ENCODE results near the gene ONECUT3. TPM values are rescaled to one million over a fixed set of nuclear protein-coding genes. Genes with fewer than 3 reads are reported as not detected.

ONECUT3 gene
- total RNA-seq, 1 donor from 2014 or later: 41.9 TPM

DNA sequence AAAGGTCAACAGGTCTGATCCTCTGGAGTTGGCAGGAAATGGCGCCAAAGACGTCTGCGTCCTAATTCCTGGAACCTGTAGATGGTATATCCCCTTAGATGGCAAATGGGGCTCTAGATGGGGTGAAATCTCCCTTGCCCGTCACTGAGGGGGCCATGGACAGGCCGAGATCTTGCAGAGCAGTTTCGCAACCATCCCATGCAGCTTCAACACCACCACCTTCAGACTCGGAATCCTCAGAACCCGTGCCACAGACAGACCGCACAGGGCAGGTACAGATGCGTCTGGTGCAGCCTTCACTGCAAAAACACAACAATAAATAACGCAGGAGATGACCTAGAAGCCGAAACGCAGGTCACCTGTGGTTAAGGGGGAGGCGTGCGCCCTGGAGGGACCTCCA lies 77.3 kb downstream of the ONECUT3 start:
- peaks cover 5% of the 10 kb centered on the region for H3K36me3 Mint-ChIP-seq (ENCODE audit: insufficient read depth)
- no peaks in the 10 kb centered on the region for H3K9me3 Mint-ChIP-seq (ENCODE audit: low read depth)
- H3K27me3 Mint-ChIP-seq: no peaks in the 10 kb centered on the region
- H3K27ac Mint-ChIP-seq: no peak overlapping the region
- DNase-seq (ENCODE audit: low spot score, unreplicated experiment): no peak
- no peak for TF ChIP-seq CTCF (IDR thresholded peaks at IDR 0.05; ENCODE audit: unreplicated experiment)
- no peak overlapping the region for H3K4me3 Mint-ChIP-seq (ENCODE audit: low read depth)
- peaks cover 4% of the 10 kb centered on the region for H3K4me1 Mint-ChIP-seq (ENCODE audit: low read depth)

Small RNA genes lying within 50 kb of the gene (microRNA-seq; reads per million reads assigned to microRNA genes)
- gene MIR1909 (ENCODE audit: borderline number of aligned reads, unreplicated experiment): 6.0 reads per million, percentile 3 among the genes with 10 or more reads in this experiment

Other genes with a start within 250 kb of the ONECUT3 start
- gene ADAMTSL5, start 240.5 kb upstream of the ONECUT3 start, total RNA-seq: 2.3 and 4.8 TPM in 2 replicates
- 0.26 and 0.38 TPM in 2 replicates for gene PLK5, start 229.4 kb upstream of the ONECUT3 start, total RNA-seq
- 119 and 124 TPM in 2 replicates for gene MEX3D, start 185.2 kb upstream of the ONECUT3 start, total RNA-seq
- 131 and 133 TPM in 2 replicates for gene MBD3, start 160.6 kb upstream of the ONECUT3 start, total RNA-seq
- 156 and 171 TPM in 2 replicates for gene UQCR11, start 148.0 kb upstream of the ONECUT3 start, total RNA-seq
- 318 and 334 TPM in 2 replicates for gene TCF3, start 100.9 kb upstream of the ONECUT3 start, total RNA-seq
- gene ATP8B3, start 58.8 kb downstream of the ONECUT3 start, total RNA-seq: 3.7 and 4.1 TPM in 2 replicates
- 42.8 and 44.6 TPM in 2 replicates for gene REXO1, start 95.0 kb downstream of the ONECUT3 start, total RNA-seq
- gene KLF16, start 110.1 kb downstream of the ONECUT3 start, total RNA-seq: 13.2 and 13.5 TPM in 2 replicates
- gene ABHD17A, start 132.0 kb downstream of the ONECUT3 start, total RNA-seq: 46.5 and 48.8 TPM in 2 replicates
- gene ADAT3, start 151.9 kb downstream of the ONECUT3 start, total RNA-seq: 14.1 and 16.2 TPM in 2 replicates
- gene SCAMP4, start 151.9 kb downstream of the ONECUT3 start, total RNA-seq: 101 and 102 TPM in 2 replicates
- gene CSNK1G2, start 187.7 kb downstream of the ONECUT3 start, total RNA-seq: 96.8 and 103 TPM in 2 replicates